ENCODE data around the gene TEPSIN. TPM values are rescaled to one million over a fixed set of nuclear protein-coding genes. Genes with fewer than 3 reads are reported as not detected.
A peak's percentile ranks its signal among the peaks of the same experiment; 100 is the strongest.

Gene TEPSIN
- polyA plus RNA-seq, 1 donor (not counting 4 experiments of a cell fraction or from before 2014, with no cell fraction given): 7.1 TPM

GRCh38 chr17:81263371-81264181 lies 24.7 kb upstream of the TEPSIN start:
- Histone ChIP-seq H4K20me1 (ENCODE audit: control insufficient read depth, extremely low read depth, insufficient read depth, low read length) (no peaks in the 10 kb centered on the region), H3K9me1 (ENCODE audit: control insufficient read depth, extremely low read depth, insufficient read depth, low read length) (no peaks in the 10 kb centered on the region), H3K9ac (ENCODE audit: control insufficient read depth, extremely low read depth, insufficient read depth, low read length) (no peak overlapping the region), H3K79me2 (ENCODE audit: control insufficient read depth, insufficient read depth, low read length) (no peaks in the 10 kb centered on the region), H3K36me3 (ENCODE audit: control insufficient read depth in 2 of 2, extremely low read depth in 1 of 2, insufficient read depth in 2 of 2, low read length in 2 of 2) (peaks cover 33 to 40% of the 10 kb centered on the region in 2 experiments), H3K27me3 (ENCODE audit: control insufficient read depth, extremely low read depth, insufficient read depth, low read length) (no peaks in the 10 kb centered on the region), H3K27ac (ENCODE audit: control insufficient read depth, insufficient read depth, low read length) (no peak overlapping the region), H3K4me2 (ENCODE audit: control insufficient read depth, extremely low read depth, insufficient read depth, low read depth, low read length) (no peak overlapping the region), H2AFZ (ENCODE audit: control insufficient read depth, low read length) (no peak overlapping the region), H3K4me3 (ENCODE audit: control insufficient read depth in 2 of 3, extremely low read depth in 1 of 3, insufficient read depth in 2 of 3, low read depth in 1 of 3, low read length in 3 of 3) (no peak overlapping the region), H3K4me1 (ENCODE audit: control insufficient read depth, extremely low read depth, insufficient read depth, low read length) (no peaks in the 10 kb centered on the region), H3K9me3 (ENCODE audit: control insufficient read depth, low read depth, low read length) (no peaks in the 10 kb centered on the region)
- TF ChIP-seq CTCF (optimal IDR thresholded peaks at IDR 0.05 in 1 of 3, IDR thresholded peaks at IDR 0.05 in 1 of 3, conservative IDR thresholded peaks at IDR 0.05 in 1 of 3; ENCODE audit: extremely low read depth in 1 of 3, insufficient read depth in 2 of 3, low read length in 3 of 3): peak in 1 of 3 experiments; percentile 2
- TF ChIP-seq EZH2 (IDR thresholded peaks at IDR 0.05; ENCODE audit: low read length): no peak
- FAIRE-seq (no peak), DNase-seq (ENCODE audit: low read depth, low spot score) (no peak)
- dilution Hi-C loops (cut with MboI; ENCODE audit: extremely low pct_ligation_motif_present, low sequenced_read_pairs): no loop called here

- Histone ChIP-seq H3K36me3 (ENCODE audit: control insufficient read depth in 2 of 2, extremely low read depth in 1 of 2, insufficient read depth in 2 of 2, low read length in 2 of 2) (peaks cover 29 to 45% of the 10 kb centered on the region in 2 experiments), H3K4me3 (ENCODE audit: control insufficient read depth in 2 of 3, extremely low read depth in 1 of 3, insufficient read depth in 2 of 3, low read depth in 1 of 3, low read length in 3 of 3) (no peak overlapping the region), H3K9ac (ENCODE audit: control insufficient read depth, extremely low read depth, insufficient read depth, low read length) (no peak overlapping the region), H3K79me2 (ENCODE audit: control insufficient read depth, insufficient read depth, low read length) (no peaks in the 10 kb centered on the region), H3K4me2 (ENCODE audit: control insufficient read depth, extremely low read depth, insufficient read depth, low read depth, low read length) (no peak overlapping the region), H3K27ac (ENCODE audit: control insufficient read depth, insufficient read depth, low read length) (no peak overlapping the region), H3K27me3 (ENCODE audit: control insufficient read depth, extremely low read depth, insufficient read depth, low read length) (no peaks in the 10 kb centered on the region), H3K9me3 (ENCODE audit: control insufficient read depth, low read depth, low read length) (no peaks in the 10 kb centered on the region), H4K20me1 (ENCODE audit: control insufficient read depth, extremely low read depth, insufficient read depth, low read length) (no peaks in the 10 kb centered on the region), H3K9me1 (ENCODE audit: control insufficient read depth, extremely low read depth, insufficient read depth, low read length) (no peaks in the 10 kb centered on the region), H2AFZ (ENCODE audit: control insufficient read depth, low read length) (no peak overlapping the region), H3K4me1 (ENCODE audit: control insufficient read depth, extremely low read depth, insufficient read depth, low read length) (no peaks in the 10 kb centered on the region)
- dilution Hi-C loops (cut with MboI; ENCODE audit: extremely low pct_ligation_motif_present, low sequenced_read_pairs): no loop called here
- no peak for FAIRE-seq
- TF ChIP-seq CTCF (optimal IDR thresholded peaks at IDR 0.05 in 1 of 3, IDR thresholded peaks at IDR 0.05 in 1 of 3, conservative IDR thresholded peaks at IDR 0.05 in 1 of 3; ENCODE audit: extremely low read depth in 1 of 3, insufficient read depth in 2 of 3, low read length in 3 of 3): no peak
- no peak for TF ChIP-seq EZH2 (IDR thresholded peaks at IDR 0.05; ENCODE audit: low read length)
- no peak for DNase-seq (ENCODE audit: low read depth, low spot score)
Measured at GRCh38 chr17:81261582-81262336, 22.9 kb upstream of the TEPSIN start.
